Retinal pigment epithelial cell (primary cell): ENCODE results near the gene RPL15.
"Not testable (repeated sequence)": the region's sequence is repeated elsewhere in the genome, so short reads cannot be mapped to it uniquely, and the experiment has no call there.

Source experiments
- DNase-seq: peaks from one replicate; pipeline ENCODE4 v3.0.0-alpha.2; 2010; ENCODE audit warnings: low read depth
- H3K4me3 ChIP-seq: 2 replicates; pipeline ENCODE4 v1.5.1; 2011; ENCODE audit warnings: mild to moderate bottlenecking, low read length, control low read depth, moderate library complexity
- CTCF ChIP-seq: conservative IDR thresholded peaks from 2 replicates; pipeline ENCODE4 v1.5.1; 2011; ENCODE audit warnings: low read depth, low read length, control low read depth, inconsistent platforms

The RPL15 gene

GRCh38 chr3:23874359-23875112 is 42.4 kb upstream of the RPL15 start:
- H3K4me3 ChIP-seq = no peak overlapping the region
- no peak for DNase-seq
- TF ChIP-seq CTCF = no peak

- DNase-seq = no peak
- TF ChIP-seq CTCF = no peak
Observed at GRCh38 chr3:23875113-23875725, 41.7 kb upstream of the RPL15 start.

GRCh38 chr3:23876923-23877322 is 40.0 kb upstream of the RPL15 start:
- no peak overlapping the region for H3K4me3 ChIP-seq
- DNase-seq = no peak
- TF ChIP-seq CTCF = no peak

More at GRCh38 chr3:23875113-23875725, 41.7 kb upstream of the RPL15 start:
- H3K4me3 ChIP-seq = no peak overlapping the region

- DNase-seq = no peak
- TF ChIP-seq CTCF = no peak
- H3K4me3 ChIP-seq = no peak overlapping the region
Observed at GRCh38 chr3:23877329-23877980, 39.5 kb upstream of the RPL15 start.

GRCh38 chr3:23879485-23879884 is 37.4 kb upstream of the RPL15 start:
- no peak overlapping the region for H3K4me3 ChIP-seq
- no peak for DNase-seq
- no peak for TF ChIP-seq CTCF

- TF ChIP-seq CTCF = no peak
- no peak for DNase-seq
- H3K4me3 ChIP-seq = no peak overlapping the region
Observed at GRCh38 chr3:23880703-23881339, 36.1 kb upstream of the RPL15 start.

GRCh38 chr3:23881993-23882392 is 34.9 kb upstream of the RPL15 start:
- DNase-seq, H3K4me3 ChIP-seq: not testable (repeated sequence)
